HL-60 (cell line): ENCODE measurements around the gene TCHH.

Experiments used
- GABPA ChIP-seq: IDR thresholded peaks from 2 replicates; pipeline ENCODE4 v1.6.1; 2012; ENCODE audit warnings: low read depth
- TF ChIP-seq, protein P1 (sequence below): IDR thresholded peaks from one replicate; pipeline ENCODE4 v1.5.1; 2011; ENCODE audit warnings: low read length, control low read depth, inconsistent platforms; ENCODE audit not compliant: insufficient read depth

DNA sequence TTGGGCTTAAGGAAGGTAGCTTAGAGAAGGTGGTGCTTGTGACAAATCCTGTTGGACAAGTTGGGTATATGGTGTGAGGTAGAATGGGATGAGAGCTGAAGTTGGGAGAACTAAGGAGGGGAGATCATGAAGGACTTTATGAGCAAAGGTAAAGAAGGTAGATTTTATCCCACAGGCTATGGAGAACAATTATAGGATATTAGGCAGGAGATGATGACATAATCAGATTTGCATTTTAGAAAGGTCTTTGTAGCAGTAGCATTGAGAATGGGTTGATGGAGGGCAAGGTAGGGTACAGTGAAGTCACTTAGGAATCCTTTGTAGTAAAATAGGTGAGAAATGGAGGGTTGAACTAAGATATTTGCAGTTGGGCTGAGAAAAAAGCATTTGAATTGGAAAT, 14.9 kb upstream of the TCHH start:
- TF ChIP-seq, protein P1, sequence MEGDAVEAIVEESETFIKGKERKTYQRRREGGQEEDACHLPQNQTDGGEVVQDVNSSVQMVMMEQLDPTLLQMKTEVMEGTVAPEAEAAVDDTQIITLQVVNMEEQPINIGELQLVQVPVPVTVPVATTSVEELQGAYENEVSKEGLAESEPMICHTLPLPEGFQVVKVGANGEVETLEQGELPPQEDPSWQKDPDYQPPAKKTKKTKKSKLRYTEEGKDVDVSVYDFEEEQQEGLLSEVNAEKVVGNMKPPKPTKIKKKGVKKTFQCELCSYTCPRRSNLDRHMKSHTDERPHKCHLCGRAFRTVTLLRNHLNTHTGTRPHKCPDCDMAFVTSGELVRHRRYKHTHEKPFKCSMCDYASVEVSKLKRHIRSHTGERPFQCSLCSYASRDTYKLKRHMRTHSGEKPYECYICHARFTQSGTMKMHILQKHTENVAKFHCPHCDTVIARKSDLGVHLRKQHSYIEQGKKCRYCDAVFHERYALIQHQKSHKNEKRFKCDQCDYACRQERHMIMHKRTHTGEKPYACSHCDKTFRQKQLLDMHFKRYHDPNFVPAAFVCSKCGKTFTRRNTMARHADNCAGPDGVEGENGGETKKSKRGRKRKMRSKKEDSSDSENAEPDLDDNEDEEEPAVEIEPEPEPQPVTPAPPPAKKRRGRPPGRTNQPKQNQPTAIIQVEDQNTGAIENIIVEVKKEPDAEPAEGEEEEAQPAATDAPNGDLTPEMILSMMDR, result no peak
- TF ChIP-seq GABPA, result no peak
